ENCODE data around the gene PNLIPRP3.

Gene PNLIPRP3

GRCh38 chr10:116451711-116452337, 24.2 kb downstream of the PNLIPRP3 start:
- DNase-seq, result no peak

- DNase-seq, result no peak
These were observed 24.7 kb downstream of the PNLIPRP3 start for GRCh38 chr10:116452338-116452720.

GRCh38 chr10:116457488-116457887, 29.8 kb downstream of the PNLIPRP3 start:
- DNase-seq, result no peak

GRCh38 chr10:116460219-116460618, 32.6 kb downstream of the PNLIPRP3 start:
- DNase-seq, result no peak

GRCh38 chr10:116461680-116462079, 34.0 kb downstream of the PNLIPRP3 start:
- DNase-seq, result no peak

- no peak for DNase-seq
These were observed 36.6 kb downstream of the PNLIPRP3 start for GRCh38 chr10:116464257-116464656.

- DNase-seq, result no peak
These were observed 37.9 kb downstream of the PNLIPRP3 start for GRCh38 chr10:116465546-116465945.

GRCh38 chr10:116466715-116467422, 39.2 kb downstream of the PNLIPRP3 start:
- DNase-seq, result no peak

GRCh38 chr10:116469437-116469836, 41.8 kb downstream of the PNLIPRP3 start:
- DNase-seq, result no peak

GRCh38 chr10:116470071-116470470, 42.4 kb downstream of the PNLIPRP3 start:
- DNase-seq, result no peak

GRCh38 chr10:116470768-116471415, 43.2 kb downstream of the PNLIPRP3 start:
- DNase-seq, result no peak

- no peak for DNase-seq
These were observed 45.2 kb downstream of the PNLIPRP3 start for GRCh38 chr10:116472891-116473290.

- no peak for DNase-seq
These were observed 48.2 kb downstream of the PNLIPRP3 start for GRCh38 chr10:116475866-116476265.

- no peak for DNase-seq
These were observed 48.8 kb downstream of the PNLIPRP3 start for GRCh38 chr10:116476461-116476860.

GRCh38 chr10:116477986-116478664, 50.5 kb downstream of the PNLIPRP3 start:
- DNase-seq, result no peak

GRCh38 chr10:116486770-116487448, 59.3 kb downstream of the PNLIPRP3 start:
- DNase-seq, result no peak

GRCh38 chr10:116487522-116488430, 60.1 kb downstream of the PNLIPRP3 start:
- DNase-seq, result no peak

GRCh38 chr10:116489460-116489859, 61.8 kb downstream of the PNLIPRP3 start:
- DNase-seq, result no peak

GRCh38 chr10:116490028-116490662, 62.5 kb downstream of the PNLIPRP3 start:
- DNase-seq, result no peak

- DNase-seq, result no peak
These were observed 77.1 kb downstream of the PNLIPRP3 start for GRCh38 chr10:116504786-116505185.

GRCh38 chr10:116510565-116510964, 82.9 kb downstream of the PNLIPRP3 start:
- no peak for DNase-seq

All from activated CD4-positive, alpha-beta T cell treated with anti-CD3 and anti-CD28 coated beads for 4 hours (primary cell).